H1 (cell line): Measurements from ENCODE around the gene PITPNC1. TPM values are rescaled to one million over a fixed set of nuclear protein-coding genes. Genes with fewer than 3 reads are reported as not detected.

Experiments
- CTCF ChIA-PET: fragments of 300-600 bp; sonication (Branson Sonifier 250); formaldehyde crosslinking; loops from one replicate; lab custom pipeline; 2021; ENCODE audit not compliant: partially characterized antibody; lab: Charles Lee
- POLR2A ChIA-PET: fragments of 300-600 bp; sonication (Branson Sonifier 250); formaldehyde crosslinking; loops from one replicate; lab custom pipeline; 2021; ENCODE audit warnings: inconsistent platforms; ENCODE audit not compliant: partially characterized antibody; lab: Charles Lee
- DNase-seq, 2 experiments: peaks; one replicate each; pipeline versions ENCODE4 v3.0.0 to v3.0.0-alpha.2; 2010 to 2022; ENCODE audit warnings: low spot score in 2 of 2, low read depth in 1 of 2, mixed read lengths in 1 of 2
- FAIRE-seq: peaks from 2 replicates; lab custom pipeline; 2011; peaks lifted over from hg19 to GRCh38; lab: Jason Lieb, UNC
- H2AFZ ChIP-seq: 2 replicates; pipeline ENCODE4 v1.8.1; 2012; ENCODE audit warnings: low read length, inconsistent platforms
- H2AK5ac ChIP-seq: 2 replicates; pipeline ENCODE4 v1.6.1; 2013; ENCODE audit warnings: low read depth, low read length
- H2BK120ac ChIP-seq: replicated peaks from 2 replicates; pipeline ENCODE3; 2013; ENCODE audit warnings: low read depth, low read length, inconsistent platforms
- H2BK12ac ChIP-seq: 2 replicates; pipeline ENCODE4 v1.6.1; 2013; ENCODE audit warnings: low read depth, low read length
- H2BK15ac ChIP-seq: 2 replicates; pipeline ENCODE4 v1.6.1; 2013; ENCODE audit warnings: low read length
- H2BK20ac ChIP-seq: 2 replicates; pipeline ENCODE4 v1.6.1; 2013; ENCODE audit warnings: low read length
- H2BK5ac ChIP-seq: 2 replicates; pipeline ENCODE4 v1.6.1; 2013; ENCODE audit warnings: low read depth, low read length
- H3K14ac ChIP-seq: 2 replicates; pipeline ENCODE4 v1.6.1; 2013; ENCODE audit warnings: inconsistent platforms; ENCODE audit not compliant: insufficient read length
- H3K18ac ChIP-seq: 2 replicates; pipeline ENCODE4 v1.6.1; 2013; ENCODE audit warnings: low read length; ENCODE audit errors: extremely low read depth
- H3K23ac ChIP-seq: 2 replicates; pipeline ENCODE4 v1.6.1; 2013; ENCODE audit warnings: inconsistent platforms; ENCODE audit not compliant: insufficient read length
- H3K23me2 ChIP-seq: 2 replicates; pipeline ENCODE4 v1.6.1; 2013; ENCODE audit warnings: low read depth, low read length
- H3K27ac ChIP-seq: 2 replicates; pipeline ENCODE4 v1.6.1; 2011; ENCODE audit warnings: low read depth, low read length, inconsistent platforms
- H3K27me3 ChIP-seq, 4 experiments: replicated peaks in 1 of 4; 1 replicate in 1 of 4; 2 replicates in 3 of 4; pipeline versions ENCODE4 v1.6.1 to v1.8.1; 2011 to 2013; ENCODE audit warnings: low read length in 3 of 4, mild to moderate bottlenecking in 3 of 4, inconsistent platforms in 2 of 4, mixed read lengths in 2 of 4, moderate library complexity in 1 of 4; ENCODE audit not compliant: control insufficient read depth in 3 of 4, insufficient read depth in 3 of 4; ENCODE audit errors: extremely low read depth in 1 of 4
- H3K36me3 ChIP-seq, 4 experiments: 2 replicates each; pipeline versions ENCODE4 v1.6.1 to v1.8.1; 2011 to 2013; ENCODE audit warnings: mild to moderate bottlenecking in 4 of 4, low read length in 3 of 4, moderate library complexity in 2 of 4, control low read depth in 1 of 4, inconsistent platforms in 1 of 4; ENCODE audit not compliant: insufficient read depth in 4 of 4, control insufficient read depth in 2 of 4
- H3K4ac ChIP-seq: replicated peaks from 2 replicates; pipeline ENCODE3; 2013; ENCODE audit warnings: low read length, low read depth, mixed read lengths, inconsistent platforms; ENCODE audit not compliant: insufficient read length
- H3K4me1 ChIP-seq, 4 experiments: replicated peaks in 1 of 4; 1 replicate in 1 of 4; 2 replicates in 3 of 4; pipeline versions ENCODE4 v1.6.1 to v1.8.1; 2011 to 2013; ENCODE audit warnings: low read length in 3 of 4, inconsistent platforms in 2 of 4, mixed read lengths in 1 of 4; ENCODE audit not compliant: insufficient read depth in 4 of 4, control insufficient read depth in 3 of 4
- H3K4me2 ChIP-seq, 2 experiments: 2 replicates each; pipeline versions ENCODE4 v1.6.1 to v1.8.1; 2011 to 2013; ENCODE audit warnings: low read depth in 2 of 2, low read length in 2 of 2, control low read depth in 1 of 2, inconsistent platforms in 1 of 2, mild to moderate bottlenecking in 1 of 2; ENCODE audit not compliant: insufficient read depth in 1 of 2
- H3K4me3 ChIP-seq, 4 experiments: fragments of 200-600, 300-600 bp in 1 of 4; sonication (generic), shearing (Covaris generic), sonication (Bioruptor Twin) in 1 of 4; 2 replicates each; pipeline versions ENCODE4 v1.5.1 to v1.8.1; 2011 to 2016; ENCODE audit warnings: low read length in 4 of 4, low read depth in 3 of 4, control low read depth in 2 of 4, inconsistent platforms in 2 of 4, mild to moderate bottlenecking in 2 of 4, mixed read lengths in 1 of 4, moderate library complexity in 1 of 4; ENCODE audit not compliant: insufficient read depth in 2 of 4; ENCODE audit errors: extremely low read depth in 1 of 4
- H3K56ac ChIP-seq: replicated peaks from 2 replicates; pipeline ENCODE3; 2013; ENCODE audit warnings: low read depth, mild to moderate bottlenecking, mixed read lengths, low read length, inconsistent platforms; ENCODE audit not compliant: insufficient read length
- H3K79me1 ChIP-seq: 2 replicates; pipeline ENCODE4 v1.6.1; 2013; ENCODE audit warnings: low read depth, low read length, control low read depth
- H3K79me2 ChIP-seq, 2 experiments: 2 replicates each; pipeline versions ENCODE4 v1.6.1 to v1.8.1; 2012 to 2013; ENCODE audit warnings: low read length in 2 of 2, mild to moderate bottlenecking in 2 of 2, inconsistent platforms in 1 of 2; ENCODE audit not compliant: insufficient read depth in 2 of 2, control insufficient read depth in 1 of 2
- H3K9ac ChIP-seq, 4 experiments: replicated peaks in 1 of 4; 1 replicate in 1 of 4; 2 replicates in 3 of 4; pipeline versions ENCODE4 v1.6.1 to v1.8.1; 2011 to 2013; ENCODE audit warnings: low read depth in 3 of 4, low read length in 3 of 4, control low read depth in 2 of 4, mild to moderate bottlenecking in 2 of 4, moderate library complexity in 2 of 4, inconsistent platforms in 1 of 4; ENCODE audit errors: extremely low read depth in 1 of 4
- H3K9me3 ChIP-seq, 2 experiments: 2 replicates each; pipeline versions ENCODE4 v1.6.1 to v1.8.1; 2012 to 2013; ENCODE audit warnings: mild to moderate bottlenecking in 2 of 2, moderate library complexity in 2 of 2, control low read depth in 1 of 2, inconsistent platforms in 1 of 2, low read depth in 1 of 2, low read length in 1 of 2, mixed read lengths in 1 of 2; ENCODE audit not compliant: insufficient read depth in 2 of 2
- H4K20me1 ChIP-seq, 2 experiments: replicated peaks in 1 of 2; 2 replicates each; pipeline versions ENCODE3 to v1.8.1; 2011 to 2013; ENCODE audit warnings: inconsistent platforms in 2 of 2, low read length in 2 of 2, mild to moderate bottlenecking in 1 of 2; ENCODE audit not compliant: insufficient read depth in 2 of 2, control insufficient read depth in 1 of 2
- H4K5ac ChIP-seq: 2 replicates; pipeline ENCODE4 v1.6.1; 2013; ENCODE audit warnings: low read length, low read depth, mixed read lengths, inconsistent platforms; ENCODE audit not compliant: insufficient read length
- H4K8ac ChIP-seq: 2 replicates; pipeline ENCODE4 v1.8.0; 2013; ENCODE audit warnings: mild to moderate bottlenecking, moderate library complexity, low read length, inconsistent platforms; ENCODE audit not compliant: insufficient read depth; ENCODE audit errors: extremely low read depth
- H4K91ac ChIP-seq: replicated peaks from 2 replicates; pipeline ENCODE3; 2013; ENCODE audit warnings: low read length, mixed read lengths, inconsistent platforms; ENCODE audit not compliant: insufficient read length
- EZH2 ChIP-seq: fragments of 200-600 bp; sonication (generic); IDR thresholded peaks from 2 replicates; pipeline ENCODE4 v1.7.1; 2012; ENCODE audit warnings: low read depth, mild to moderate bottlenecking, moderate library complexity, low read length, inconsistent platforms; ENCODE audit not compliant: severe bottlenecking
- FOSL1 ChIP-seq: IDR thresholded peaks from 2 replicates; pipeline ENCODE4 v1.6.1; 2011; ENCODE audit warnings: mild to moderate bottlenecking, low read depth, low read length, moderate library complexity; ENCODE audit not compliant: insufficient read depth
- JUN ChIP-seq: IDR thresholded peaks from 2 replicates; pipeline ENCODE4 v1.6.1; 2011; ENCODE audit warnings: low read depth, mild to moderate bottlenecking, improper control_type of control experiment, low read length
- KDM1A ChIP-seq: fragments of 200-600, 300-600 bp; sonication (generic); IDR thresholded peaks from 2 replicates; pipeline ENCODE4 v1.7.1; 2016; ENCODE audit warnings: mild to moderate bottlenecking, low read length, borderline replicate concordance
- SIN3A ChIP-seq, 2 experiments: IDR thresholded peaks in 1 of 2; conservative IDR thresholded peaks in 1 of 2; 2 replicates each; pipeline ENCODE4 v1.6.1; 2011 to 2012; ENCODE audit warnings: low read length in 2 of 2, improper control_type of control experiment in 1 of 2, low read depth in 1 of 2, mild to moderate bottlenecking in 1 of 2
- SIRT6 ChIP-seq: IDR thresholded peaks from one replicate; pipeline ENCODE4 v1.7.1; 2012; ENCODE audit warnings: low read length, inconsistent platforms
- SP4 ChIP-seq: IDR thresholded peaks from 2 replicates; pipeline ENCODE4 v1.6.1; 2012; ENCODE audit warnings: low read length, inconsistent platforms
- SRF ChIP-seq: IDR thresholded peaks from 2 replicates; pipeline ENCODE4 v1.6.1; 2011; ENCODE audit warnings: mild to moderate bottlenecking, low read depth, low read length, moderate library complexity
- WGBS, 2 experiments: shearing (Covaris generic) in 1 of 2; methylation state at CpG; one replicate each; pipeline versions ENCODE4 v1.1.6 to v1.1.7; 2013 to 2015; ENCODE audit warnings: low lambda C conversion rate in 2 of 2, mixed read lengths in 2 of 2, inconsistent platforms in 1 of 2, low coverage in 1 of 2, missing lambda C conversion rate in 1 of 2; ENCODE audit not compliant: insufficient replicate concordance in 2 of 2, insufficient coverage in 1 of 2, insufficient read length in 1 of 2; ENCODE audit errors: extremely low coverage in 1 of 2, missing lambda C conversion rate in 1 of 2; 5-methylcytosine and 5-hydroxymethylcytosine counted together
- polyA plus RNA-seq, 7 experiments: library from polyadenylated mRNA; depleted of rRNA in 3 of 7; stranded (reverse) in 5 of 7; unstranded in 2 of 7; fragments of >200 nt in 5 of 7; fragments of 200-250 nt in 2 of 7; gene quantifications; 1 replicate in 5 of 7; 2 replicates in 1 of 7; 4 replicates in 1 of 7; pipeline versions ENCODE4 v1.2.1 to v1.2.3, GENCODE V29; 2011 to 2013; ENCODE audit warnings: missing spikeins in 2 of 7, mixed read lengths in 2 of 7
- total RNA-seq: library from RNA; stranded (reverse); fragmentation: NEBNext Ultra II Directional; extraction: Animal tissue kit (Norgen Biotek cat#: 25700); gene quantifications from 2 replicates; pipeline ENCODE4 v1.2.1, GENCODE V29; 2021
- TF ChIP-seq, protein P1 (sequence below): IDR thresholded peaks from 2 replicates; pipeline ENCODE4 v1.6.1; 2012; ENCODE audit warnings: low read length, inconsistent platforms

The PITPNC1 gene
- total and polyA plus RNA-seq, 2 of the 8 experiments (the other 6 are each of a cell fraction or from before 2014, with no cell fraction given), result 17.6 to 54.7 TPM

DNA sequence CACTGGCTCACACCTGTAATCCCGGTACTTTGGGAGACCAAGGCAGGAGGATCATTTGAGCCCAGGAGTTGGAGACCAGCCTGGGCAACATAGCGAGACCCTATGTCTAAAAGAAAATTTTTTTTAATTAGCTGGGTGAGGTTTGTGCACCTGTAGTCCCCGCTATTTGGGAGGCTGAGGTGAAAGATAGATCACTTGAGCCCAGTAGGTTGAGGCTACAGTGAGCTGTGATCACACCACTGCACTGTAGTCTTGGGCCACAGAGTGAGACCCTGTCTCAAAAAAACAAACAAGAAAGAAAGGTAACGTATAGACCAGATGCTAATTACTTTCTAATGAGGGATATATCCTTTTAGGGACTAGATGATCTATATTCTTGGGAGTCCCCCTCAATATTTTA lies 348.7 kb downstream of the PITPNC1 start:
- no peaks in the 10 kb centered on the region for H3K27me3 ChIP-seq
- H4K91ac ChIP-seq, result no peak overlapping the region
- no peak overlapping the region for H3K4me2 ChIP-seq
- H3K79me1 ChIP-seq, result no peaks in the 10 kb centered on the region; the same call in 1 of the 2 replicates
- CTCF ChIA-PET, result interaction anchor here (1.5 kb wide), 1 partner anchor 9 kb away, joined by 3 read pairs; no protein-coding TSS in a partner anchor
- H2AFZ ChIP-seq, result no peak overlapping the region
- no peak overlapping the region for H2BK5ac ChIP-seq
- POLR2A ChIA-PET, result interaction anchor here (0.6 to 1.8 kb wide), 5 partner anchors 11 to 313 kb away, joined by 3 to 8 read pairs (median 4); no protein-coding TSS in a partner anchor
- no peak overlapping the region for H3K18ac ChIP-seq
- no peak overlapping the region for H3K4me3 ChIP-seq
- no peak overlapping the region for H3K27ac ChIP-seq
- peaks cover 0 to 3% of the 10 kb centered on the region in 2 experiments; a peak in 1 of 4 replicates for H3K9me3 ChIP-seq
- DNase-seq (no peak), FAIRE-seq (no peak)
- H3K36me3 ChIP-seq, result peaks cover 32 to 96% (median 76%) of the 10 kb centered on the region in 4 experiments
- H3K23me2 ChIP-seq, result no peaks in the 10 kb centered on the region
- WGBS, 2 experiments, result 97% methylated on average over 4 of the region's 4 CpGs; no CpG with 5 or more reads in 1 of the 2 experiments
- no peaks in the 10 kb centered on the region for H4K20me1 ChIP-seq
- no peak overlapping the region for H3K14ac ChIP-seq
- no peak overlapping the region for H4K8ac ChIP-seq
- TF ChIP-seq JUN (no peak), SIN3A (conservative IDR thresholded peaks at IDR 0.05 in 1 of 2, IDR thresholded peaks at IDR 0.05 in 1 of 2; ENCODE audit: low read depth in 1 of 2, low read length in 2 of 2) (no peak), SRF (no peak), EZH2 (no peak), KDM1A (no peak), SP4 (no peak), SIRT6 (no peak), FOSL1 (no peak)
- TF ChIP-seq, protein P1, sequence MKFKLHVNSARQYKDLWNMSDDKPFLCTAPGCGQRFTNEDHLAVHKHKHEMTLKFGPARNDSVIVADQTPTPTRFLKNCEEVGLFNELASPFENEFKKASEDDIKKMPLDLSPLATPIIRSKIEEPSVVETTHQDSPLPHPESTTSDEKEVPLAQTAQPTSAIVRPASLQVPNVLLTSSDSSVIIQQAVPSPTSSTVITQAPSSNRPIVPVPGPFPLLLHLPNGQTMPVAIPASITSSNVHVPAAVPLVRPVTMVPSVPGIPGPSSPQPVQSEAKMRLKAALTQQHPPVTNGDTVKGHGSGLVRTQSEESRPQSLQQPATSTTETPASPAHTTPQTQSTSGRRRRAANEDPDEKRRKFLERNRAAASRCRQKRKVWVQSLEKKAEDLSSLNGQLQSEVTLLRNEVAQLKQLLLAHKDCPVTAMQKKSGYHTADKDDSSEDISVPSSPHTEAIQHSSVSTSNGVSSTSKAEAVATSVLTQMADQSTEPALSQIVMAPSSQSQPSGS, result no peak
- H4K5ac ChIP-seq, result no peak overlapping the region
- H2AK5ac ChIP-seq, result no peak overlapping the region
- no peak overlapping the region for H2BK15ac ChIP-seq
- H2BK12ac ChIP-seq, result no peak overlapping the region
- no peak overlapping the region for H3K56ac ChIP-seq
- H3K4ac ChIP-seq, result no peak overlapping the region
- H2BK120ac ChIP-seq, result no peak overlapping the region
- H3K79me2 ChIP-seq, result peaks cover 0 to 4% of the 10 kb centered on the region in 2 experiments; a peak in 2 of 4 replicates
- no peak overlapping the region for H3K9ac ChIP-seq
- H2BK20ac ChIP-seq, result no peak overlapping the region
- H3K23ac ChIP-seq, result no peak overlapping the region
- no peaks in the 10 kb centered on the region for H3K4me1 ChIP-seq
